ENCODE measurements around the gene RNF222. TPM values are rescaled to one million over a fixed set of nuclear protein-coding genes. Genes with fewer than 3 reads are reported as not detected.

The RNF222 gene
- total RNA-seq, result not detected in 2 replicates

GRCh38 chr17:8397636-8398035 is at the start of gene RNF222:
Gene RNF222 (minus strand): TSS chr17:8397827. CDS start chr17:8393461, 4,366 bp downstream.

GRCh38 chr17:8435245-8436168 is 37.9 kb upstream of the RNF222 start, which contains the start of gene NDEL1:
Gene NDEL1 (plus strand): TSS chr17:8435884. CDS start chr17:8444272, 8,388 bp downstream.

GRCh38 chr17:8383143-8383822 is 14.3 kb downstream of the RNF222 start, which contains the start of gene RPL26:
Gene RPL26 (minus strand): TSS chr17:8383193. CDS start chr17:8382310, 883 bp downstream.

GRCh38 chr17:8376271-8377067 is 21.2 kb downstream of the RNF222 start, which contains the start of gene KRABD2:
Gene KRABD2 (minus strand): TSS chr17:8376704.

Other genes starting within 250 kb of the RNF222 start
- gene PER1, start 245.4 kb downstream of the RNF222 start, total RNA-seq, result 9.9 and 12.1 TPM in 2 replicates
- 5.5 and 5.6 TPM in 2 replicates for gene VAMP2, start 234.9 kb downstream of the RNF222 start, total RNA-seq
- gene TMEM107, start 221.4 kb downstream of the RNF222 start, total RNA-seq, result 17.7 and 19.6 TPM in 2 replicates
- 10.8 and 11.3 TPM in 2 replicates for gene BORCS6, start 207.6 kb downstream of the RNF222 start, total RNA-seq
- gene AURKB, start 187.3 kb downstream of the RNF222 start, total RNA-seq, result 17.6 and 26.1 TPM in 2 replicates
- gene CTC1, start 149.8 kb downstream of the RNF222 start, total RNA-seq, result 16.0 and 17.5 TPM in 2 replicates
- gene PFAS, start 148.5 kb downstream of the RNF222 start, total RNA-seq, result 49.6 and 50.2 TPM in 2 replicates
- gene RANGRF, start 109.2 kb downstream of the RNF222 start, total RNA-seq, result 11.2 and 11.8 TPM in 2 replicates
- gene SLC25A35, start 102.4 kb downstream of the RNF222 start, total RNA-seq, result 0.67 and 0.98 TPM in 2 replicates
- gene ARHGEF15, start 87.6 kb downstream of the RNF222 start, total RNA-seq, result 38.0 and 42.1 TPM in 2 replicates
- not detected in 2 replicates for gene ODF4, start 58.0 kb downstream of the RNF222 start, total RNA-seq
- 3,164 and 3,604 TPM in 2 replicates for gene RPL26, start 14.6 kb downstream of the RNF222 start, total RNA-seq
- gene NDEL1, start 38.1 kb upstream of the RNF222 start, total RNA-seq, result 57.5 and 62.9 TPM in 2 replicates
- gene MYH10, start 232.9 kb upstream of the RNF222 start, total RNA-seq, result 70.9 and 87.5 TPM in 2 replicates